Breast epithelium (tissue), 4 donors: ENCODE data around the gene CYB5A. TPM values are rescaled to one million over a fixed set of nuclear protein-coding genes. Genes with fewer than 3 reads are reported as not detected.

ENCODE experiments used
- DNase-seq, 2 donors: peaks; one replicate each; pipeline ENCODE4 v3.0.0-alpha.2; 2019; ENCODE audit warnings: low spot score in 2 of 2
- H3K27ac ChIP-seq, 2 donors: fragments of 200-600 bp; sonication (generic) in 1 of 2; one replicate each; pipeline ENCODE4 v1.5.1; 2016 to 2019; ENCODE audit warnings: mild to moderate bottlenecking in 1 of 2
- H3K27me3 ChIP-seq, 2 donors: fragments of 200-600 bp; sonication (generic) in 1 of 2; one replicate each; pipeline versions ENCODE4 v1.5.1 to v1.6.0; 2017 to 2019; ENCODE audit warnings: control low read depth in 1 of 2, mild to moderate bottlenecking in 1 of 2
- H3K36me3 ChIP-seq: fragments of 200-600 bp; one replicate; pipeline ENCODE4 v1.5.1; 2019
- H3K4me1 ChIP-seq, 2 donors: fragments of 200-600 bp; sonication (generic); one replicate each; pipeline ENCODE4 v1.5.1; 2016 to 2019; ENCODE audit warnings: control low read depth in 1 of 2
- H3K4me3 ChIP-seq, 3 donors: fragments of 200-600 bp; sonication (generic); 1 replicate in 2 of 3; 2 replicates in 1 of 3; pipeline ENCODE4 v1.5.1; 2016 to 2019; ENCODE audit warnings: mild to moderate bottlenecking in 3 of 3, moderate library complexity in 2 of 3
- H3K9me3 ChIP-seq, 2 donors: fragments of 200-600 bp; sonication (generic) in 1 of 2; one replicate each; pipeline ENCODE4 v1.5.1; 2016 to 2019; ENCODE audit warnings: control low read depth in 1 of 2
- CTCF ChIP-seq, 3 donors: fragments of 450-650 bp; IDR thresholded peaks; one replicate each; pipeline ENCODE4 v1.5.1; 2016 to 2017; ENCODE audit warnings: antibody characterized with exemption in 3 of 3, mild to moderate bottlenecking in 3 of 3, moderate library complexity in 3 of 3
- POLR2A ChIP-seq: fragments of 450-650 bp; IDR thresholded peaks from one replicate; pipeline ENCODE4 v1.6.1; 2016; ENCODE audit warnings: antibody characterized with exemption, mild to moderate bottlenecking, moderate library complexity
- POLR2AphosphoS5 ChIP-seq, 3 donors: sonication (generic); formaldehyde crosslinking; IDR thresholded peaks; one replicate each; pipeline ENCODE4 v1.6.1; 2017; ENCODE audit warnings: antibody characterized with exemption in 3 of 3
- intact Hi-C: fragments of 100-400 bp; cut with DNase I; formaldehyde crosslinking; loops from one replicate; pipeline ENCODE4 v1.15.1; 2023; ENCODE audit warnings: low total_unique reads
- total RNA-seq, 3 donors: library from RNA; depleted of rRNA; stranded (reverse); fragments of >200 nt; gene quantifications; one replicate each; pipeline ENCODE4 v1.1.0, GENCODE V29; 2016

The CYB5A gene
- total RNA-seq, 3 donors from 2014 or later: 185 to 646 (median 300) TPM

GRCh38 chr18:74282755-74283554 lies 8.8 kb downstream of the CYB5A start:
- H3K36me3 ChIP-seq: no peaks in the 10 kb centered on the region
- TF ChIP-seq CTCF (IDR thresholded peaks at IDR 0.05) (no peak), POLR2A (no peak), POLR2AphosphoS5 (IDR thresholded peaks at IDR 0.05) (no peak)
- H3K4me1 ChIP-seq: peaks cover 8 to 30% of the 10 kb centered on the region in 2 donors
- no peaks in the 10 kb centered on the region for H3K27me3 ChIP-seq
- H3K9me3 ChIP-seq: no peaks in the 10 kb centered on the region
- no peak overlapping the region for H3K4me3 ChIP-seq
- no peak for DNase-seq
- intact Hi-C loops: no loop called here
- H3K27ac ChIP-seq: peak overlapping the region; percentile 66 to 79

DNA sequence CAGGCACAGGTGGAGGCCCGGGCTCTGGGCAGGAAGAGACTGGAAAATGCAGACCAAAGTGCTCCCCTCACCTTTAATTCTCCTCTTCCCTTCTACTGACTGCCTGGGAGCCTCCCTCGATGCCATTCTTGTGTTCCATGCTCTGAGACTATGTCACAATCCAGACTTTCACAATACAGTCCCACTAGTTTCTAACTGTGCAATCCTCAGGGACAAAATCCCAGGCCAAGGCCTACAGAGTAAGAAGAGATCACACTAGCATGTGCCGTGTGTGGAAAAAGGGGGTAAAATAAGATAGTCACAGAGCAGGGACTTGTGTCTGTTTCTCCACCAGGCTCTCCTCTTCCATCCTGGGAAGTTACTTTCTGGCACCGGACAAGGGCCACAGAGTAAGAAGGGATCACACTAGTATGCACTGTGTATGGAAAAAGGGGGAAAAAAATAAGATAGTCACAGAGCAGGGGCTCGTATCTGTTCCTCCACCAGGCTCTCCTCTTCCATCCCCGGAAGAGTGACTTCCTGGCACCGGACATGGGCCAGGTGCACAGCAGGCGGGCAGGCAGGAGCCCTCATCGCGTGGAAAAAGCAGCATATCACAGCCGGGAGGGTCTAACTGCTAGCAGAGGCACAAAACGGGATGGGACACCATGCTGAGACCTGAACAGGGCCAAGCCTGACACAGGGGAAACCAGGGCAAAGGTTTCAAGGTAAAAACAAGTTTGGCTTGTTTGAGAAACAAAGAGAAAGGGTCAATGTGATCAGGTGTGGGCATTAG lies 9.6 kb downstream of the CYB5A start:
- no peaks in the 10 kb centered on the region for H3K36me3 ChIP-seq
- peaks cover 10 to 33% of the 10 kb centered on the region in 2 donors for H3K4me1 ChIP-seq
- no peaks in the 10 kb centered on the region for H3K27me3 ChIP-seq
- no peak overlapping the region for H3K4me3 ChIP-seq
- H3K27ac ChIP-seq: peak overlapping the region; percentile 66 to 79
- no peak for TF ChIP-seq POLR2A
- TF ChIP-seq POLR2AphosphoS5 (IDR thresholded peaks at IDR 0.05): no peak
- TF ChIP-seq CTCF (IDR thresholded peaks at IDR 0.05): no peak
- no peaks in the 10 kb centered on the region for H3K9me3 ChIP-seq
- intact Hi-C loops: no loop called here
- DNase-seq: no peak

DNA sequence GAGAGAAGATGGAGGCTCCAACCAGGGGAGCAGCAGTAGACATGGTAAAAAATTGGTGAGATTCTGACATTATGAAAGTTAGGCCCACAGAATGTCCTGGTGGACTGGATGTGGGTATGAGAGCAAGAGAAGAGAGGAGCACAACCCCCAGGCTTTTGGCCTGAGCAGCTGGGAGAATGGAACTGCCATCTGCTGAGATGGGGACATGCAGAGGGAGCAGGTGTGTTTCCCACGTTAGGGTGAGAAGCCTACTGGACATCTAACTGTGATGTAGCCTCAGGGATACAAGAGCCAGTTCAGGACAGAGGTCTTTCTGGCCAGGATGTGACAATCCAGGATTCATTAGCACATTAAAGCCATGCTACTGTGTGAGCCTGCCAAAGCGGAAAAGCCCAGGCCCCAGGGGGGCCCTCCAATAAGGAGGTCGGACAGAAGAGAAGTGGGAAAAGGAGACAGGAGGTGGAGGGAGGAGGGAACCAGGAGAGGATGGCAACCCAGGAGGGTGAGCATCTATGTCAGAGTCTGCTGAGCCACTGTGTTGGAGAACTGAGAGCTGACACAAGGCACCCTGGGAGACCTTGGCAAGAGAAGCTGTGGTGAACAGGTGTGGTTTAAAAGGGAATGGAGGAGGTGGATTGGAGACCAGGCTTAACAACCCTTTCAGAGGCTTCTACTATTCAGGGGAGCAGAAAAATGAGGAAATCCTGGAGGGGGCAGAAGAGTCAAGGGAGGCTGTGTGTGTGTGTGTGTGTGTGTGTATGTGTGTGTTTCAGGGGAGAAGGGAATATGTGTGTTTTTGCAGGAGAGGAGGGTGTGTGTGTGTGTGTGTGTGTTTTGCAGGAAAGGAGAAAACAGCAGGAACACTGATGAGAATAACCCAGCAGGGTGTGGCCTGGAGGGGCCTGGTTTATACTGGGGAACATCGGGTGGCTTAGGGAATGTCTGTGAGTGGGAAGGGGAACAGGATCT lies 10.5 kb downstream of the CYB5A start:
- TF ChIP-seq POLR2A (no peak), CTCF (IDR thresholded peaks at IDR 0.05) (no peak), POLR2AphosphoS5 (IDR thresholded peaks at IDR 0.05) (no peak)
- peak overlapping the region; percentile 66 to 79 for H3K27ac ChIP-seq

DNA sequence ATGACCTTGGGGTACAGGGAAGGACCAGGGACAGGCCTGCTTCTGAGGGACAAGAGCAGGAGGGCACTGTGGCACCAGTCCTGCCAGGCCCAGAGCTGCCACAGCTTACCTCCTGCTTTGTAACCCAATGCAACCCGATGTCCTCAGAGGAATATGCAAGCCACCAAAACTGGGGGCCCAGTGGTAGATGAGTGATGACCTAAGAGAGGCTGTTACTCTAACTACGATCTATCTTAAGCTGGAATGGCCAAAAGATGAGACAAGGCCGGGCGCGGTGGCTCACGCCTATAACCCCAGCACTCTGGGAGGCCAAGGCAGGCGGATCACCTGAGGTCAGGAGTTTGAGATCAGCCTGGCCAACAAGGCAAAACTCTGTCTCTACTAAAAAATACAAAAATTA lies 12.8 kb downstream of the CYB5A start:
- no peaks in the 10 kb centered on the region for H3K27me3 ChIP-seq

More for the DNA sequence above, 10.5 kb downstream of the CYB5A start:
- intact Hi-C loops: no loop called here
- no peak for DNase-seq
- no peaks in the 10 kb centered on the region for H3K27me3 ChIP-seq
- H3K36me3 ChIP-seq: no peaks in the 10 kb centered on the region
- peaks cover 10 to 38% of the 10 kb centered on the region in 2 donors for H3K4me1 ChIP-seq
- no peak overlapping the region for H3K4me3 ChIP-seq
- no peaks in the 10 kb centered on the region for H3K9me3 ChIP-seq

More for the DNA sequence above, 12.8 kb downstream of the CYB5A start:
- TF ChIP-seq POLR2A: no peak
- TF ChIP-seq POLR2AphosphoS5 (IDR thresholded peaks at IDR 0.05): no peak
- TF ChIP-seq CTCF (IDR thresholded peaks at IDR 0.05): no peak
- intact Hi-C loops: no loop called here
- no peak overlapping the region for H3K4me3 ChIP-seq
- H3K27ac ChIP-seq: peak overlapping the region in 1 of 2 donors; percentile 77
- H3K36me3 ChIP-seq: no peaks in the 10 kb centered on the region
- H3K4me1 ChIP-seq: peaks cover 10 to 28% of the 10 kb centered on the region in 2 donors
- no peak for DNase-seq
- H3K9me3 ChIP-seq: no peaks in the 10 kb centered on the region
